GM12873 (cell line): ENCODE measurements around the gene IZUMO4.

ENCODE experiments used
- CTCF ChIP-seq: IDR thresholded peaks from 2 replicates; pipeline ENCODE4 v1.5.1; 2012; ENCODE audit warnings: low read depth, mild to moderate bottlenecking, moderate library complexity, low read length, control low read depth; ENCODE audit not compliant: insufficient read depth; ENCODE audit errors: missing control alignments

IZUMO4 gene

GRCh38 chr19:2132731-2133490, 36.2 kb downstream of the IZUMO4 start:
- TF ChIP-seq CTCF: no peak

- no peak for TF ChIP-seq CTCF
Observed at GRCh38 chr19:2135474-2136402, 39.0 kb downstream of the IZUMO4 start.

GRCh38 chr19:2136796-2137195, 40.1 kb downstream of the IZUMO4 start:
- TF ChIP-seq CTCF: no peak

GRCh38 chr19:2138061-2138728, 41.5 kb downstream of the IZUMO4 start:
- TF ChIP-seq CTCF: no peak

- no peak for TF ChIP-seq CTCF
Observed at GRCh38 chr19:2139385-2140137, 42.8 kb downstream of the IZUMO4 start.

- no peak for TF ChIP-seq CTCF
Observed at GRCh38 chr19:2140138-2140569, 43.4 kb downstream of the IZUMO4 start.
